HepG2 (cell line): Measurements from ENCODE around the gene HK2. TPM values are rescaled to one million over a fixed set of nuclear protein-coding genes. Genes with fewer than 3 reads are reported as not detected.

ENCODE experiments used
- ASH2L ChIP-seq: fragments of 300-600, 200-600 bp; sonication (generic); IDR thresholded peaks from 2 replicates; pipeline ENCODE4 v1.7.0; 2017; ENCODE audit warnings: low read depth, mild to moderate bottlenecking, moderate library complexity, mixed read lengths, low read length; ENCODE audit not compliant: insufficient read length
- ETV5 ChIP-seq: IDR thresholded peaks from 2 replicates; pipeline ENCODE4 v1.6.1; 2018; ENCODE audit warnings: missing biosample characterization, missing genetic modification reagents, inconsistent platforms, borderline replicate concordance
- HNF4G ChIP-seq, 2 experiments: sonication (generic) in 1 of 2; formaldehyde crosslinking in 1 of 2; IDR thresholded peaks; 2 replicates each; pipeline versions ENCODE4 v1.4.0 to v1.6.1; 2011 to 2020; ENCODE audit warnings: borderline replicate concordance in 2 of 2, low read depth in 2 of 2, mild to moderate bottlenecking in 2 of 2, low read length in 1 of 2, missing genetic modification reagents in 1 of 2, moderate library complexity in 1 of 2
- HOXA9 ChIP-seq: sonication (generic); formaldehyde crosslinking; IDR thresholded peaks from 2 replicates; pipeline ENCODE4 v1.8.1; 2022; ENCODE audit warnings: missing genetic modification reagents, mild to moderate bottlenecking, moderate library complexity, borderline replicate concordance
- JUNB ChIP-seq: sonication (generic); formaldehyde crosslinking; IDR thresholded peaks from 2 replicates; pipeline ENCODE4 v1.8.0; 2022; ENCODE audit warnings: missing genetic modification reagents, mild to moderate bottlenecking, borderline replicate concordance
- MIER3 ChIP-seq: IDR thresholded peaks from 2 replicates; pipeline ENCODE4 v1.6.1; 2016; ENCODE audit warnings: missing compliant biosample characterization, borderline replicate concordance
- MXD4 ChIP-seq: IDR thresholded peaks from 2 replicates; pipeline ENCODE4 v1.6.1; 2016; ENCODE audit warnings: mild to moderate bottlenecking, missing biosample characterization, missing genetic modification reagents
- REPIN1 ChIP-seq: sonication (generic); formaldehyde crosslinking; IDR thresholded peaks from 2 replicates; pipeline ENCODE4 v1.8.0; 2022; ENCODE audit warnings: missing genetic modification reagents, low read depth, mild to moderate bottlenecking, borderline replicate concordance
- RERE ChIP-seq: IDR thresholded peaks from 2 replicates; pipeline ENCODE4 v1.6.1; 2016; ENCODE audit warnings: low read depth, missing genetic modification reagents, missing compliant biosample characterization
- SALL1 ChIP-seq: sonication (generic); formaldehyde crosslinking; IDR thresholded peaks from 2 replicates; pipeline ENCODE4 v1.8.0; 2022; ENCODE audit warnings: mild to moderate bottlenecking, missing genetic modification reagents
- SAP130 ChIP-seq: IDR thresholded peaks from 2 replicates; pipeline ENCODE4 v1.6.1; 2016; ENCODE audit warnings: low read depth
- SMARCC2 ChIP-seq: fragments of 450-650 bp; IDR thresholded peaks from 2 replicates; pipeline ENCODE4 v1.6.1; 2017; ENCODE audit warnings: antibody characterized with exemption, mild to moderate bottlenecking
- SOX6 ChIP-seq, 2 experiments: fragments of 450-650 bp in 1 of 2; sonication (generic) in 1 of 2; formaldehyde crosslinking in 1 of 2; IDR thresholded peaks; 2 replicates each; pipeline versions ENCODE4 v1.4.0 to v1.6.1; 2017 to 2020; ENCODE audit warnings: antibody characterized with exemption in 1 of 2, mild to moderate bottlenecking in 1 of 2, missing genetic modification reagents in 1 of 2
- ZNF343 ChIP-seq: sonication (generic); formaldehyde crosslinking; IDR thresholded peaks from 2 replicates; pipeline ENCODE4 v1.4.0; 2020; ENCODE audit warnings: mild to moderate bottlenecking, missing genetic modification reagents
- ZNF496 ChIP-seq: sonication (generic); formaldehyde crosslinking; IDR thresholded peaks from 2 replicates; pipeline ENCODE4 v1.8.1; 2023; ENCODE audit warnings: mild to moderate bottlenecking, moderate library complexity, missing genetic modification reagents; ENCODE audit not compliant: insufficient replicate concordance
- ZNF605 ChIP-seq: sonication (generic); formaldehyde crosslinking; IDR thresholded peaks from 2 replicates; pipeline ENCODE4 v1.8.0; 2022; ENCODE audit warnings: mild to moderate bottlenecking, missing genetic modification reagents
- polyA plus RNA-seq, 8 experiments: library from polyadenylated mRNA; depleted of rRNA in 3 of 8; stranded (reverse) in 7 of 8; unstranded in 1 of 8; fragments of >200 nt; fragmentation: Illumina TruSeq in 4 of 8; extraction: Trizol in 4 of 8; gene quantifications; 2 replicates each; pipeline versions ENCODE4 v1.2.1 to v1.2.3, GENCODE V29; 2011 to 2016; ENCODE audit warnings: low read depth in 4 of 8, missing spikeins in 1 of 8, mixed read lengths in 1 of 8; ENCODE audit not compliant: insufficient read depth in 1 of 8
- total RNA-seq, 5 experiments: library from RNA; depleted of rRNA; stranded (reverse); fragments of >200 nt; fragmentation: Illumina TruSeq; extraction: Trizol; gene quantifications; 2 replicates each; pipeline ENCODE4 v1.2.3, GENCODE V29; 2016; ENCODE audit warnings: low read depth in 1 of 5
- TF ChIP-seq, protein P1 (sequence below): sonication (generic); formaldehyde crosslinking; IDR thresholded peaks from 2 replicates; pipeline ENCODE4 v1.9.0; 2021; ENCODE audit warnings: missing genetic modification reagents, borderline replicate concordance
- TF ChIP-seq, protein P2 (sequence below): sonication (generic); formaldehyde crosslinking; IDR thresholded peaks from 2 replicates; pipeline ENCODE4 v1.8.0; 2022; ENCODE audit warnings: missing genetic modification reagents, mild to moderate bottlenecking, moderate library complexity, borderline replicate concordance

The HK2 gene
- total and polyA plus RNA-seq, 2 of the 13 experiments (the other 11 are each of a cell fraction or from before 2014, with no cell fraction given): 13.2 to 101 TPM

GRCh38 chr2:74806355-74806839 is 27.5 kb upstream of the HK2 start (continued):
- peak; percentile 84 for TF ChIP-seq ZNF605
- 0 out of 2 replicates have a peak, but pooled peaks have one; percentile 37 for TF ChIP-seq JUNB (CRISPR knock-in tag)
- TF ChIP-seq, protein P1, sequence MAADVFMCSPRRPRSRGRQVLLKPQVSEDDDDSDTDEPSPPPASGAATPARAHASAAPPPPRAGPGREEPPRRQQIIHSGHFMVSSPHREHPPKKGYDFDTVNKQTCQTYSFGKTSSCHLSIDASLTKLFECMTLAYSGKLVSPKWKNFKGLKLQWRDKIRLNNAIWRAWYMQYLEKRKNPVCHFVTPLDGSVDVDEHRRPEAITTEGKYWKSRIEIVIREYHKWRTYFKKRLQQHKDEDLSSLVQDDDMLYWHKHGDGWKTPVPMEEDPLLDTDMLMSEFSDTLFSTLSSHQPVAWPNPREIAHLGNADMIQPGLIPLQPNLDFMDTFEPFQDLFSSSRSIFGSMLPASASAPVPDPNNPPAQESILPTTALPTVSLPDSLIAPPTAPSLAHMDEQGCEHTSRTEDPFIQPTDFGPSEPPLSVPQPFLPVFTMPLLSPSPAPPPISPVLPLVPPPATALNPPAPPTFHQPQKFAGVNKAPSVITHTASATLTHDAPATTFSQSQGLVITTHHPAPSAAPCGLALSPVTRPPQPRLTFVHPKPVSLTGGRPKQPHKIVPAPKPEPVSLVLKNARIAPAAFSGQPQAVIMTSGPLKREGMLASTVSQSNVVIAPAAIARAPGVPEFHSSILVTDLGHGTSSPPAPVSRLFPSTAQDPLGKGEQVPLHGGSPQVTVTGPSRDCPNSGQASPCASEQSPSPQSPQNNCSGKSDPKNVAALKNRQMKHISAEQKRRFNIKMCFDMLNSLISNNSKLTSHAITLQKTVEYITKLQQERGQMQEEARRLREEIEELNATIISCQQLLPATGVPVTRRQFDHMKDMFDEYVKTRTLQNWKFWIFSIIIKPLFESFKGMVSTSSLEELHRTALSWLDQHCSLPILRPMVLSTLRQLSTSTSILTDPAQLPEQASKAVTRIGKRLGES (CRISPR knock-in tag): no peak
- TF ChIP-seq MIER3 (CRISPR knock-in tag): 0 out of 2 replicates have a peak, but pooled peaks have one; percentile 19
- TF ChIP-seq ZNF496 (CRISPR knock-in tag): no peak
- peak; percentile 34; the same call in 1 of the 2 replicates for TF ChIP-seq ETV5 (CRISPR knock-in tag)
- 0 out of 2 replicates have a peak, but pooled peaks have one; percentile 57 for TF ChIP-seq HOXA9 (CRISPR knock-in tag)
- TF ChIP-seq SAP130 (CRISPR knock-in tag): peak; percentile 46
- TF ChIP-seq MXD4 (CRISPR knock-in tag): no peak
- TF ChIP-seq SALL1 (CRISPR knock-in tag): peak; percentile 66
- TF ChIP-seq ASH2L: peak; percentile 29
- 0 out of 2 replicates have a peak, but pooled peaks have one; percentile 12 for TF ChIP-seq SOX6 (IDR thresholded peaks at IDR 0.05)
- TF ChIP-seq SOX6 (CRISPR knock-in tag; IDR thresholded peaks at IDR 0.05): peak; percentile 91
- TF ChIP-seq ZNF343 (CRISPR knock-in tag): no peak
- 0 out of 2 replicates have a peak, but pooled peaks have one; percentile 12 for TF ChIP-seq RERE (CRISPR knock-in tag)
- 0 out of 2 replicates have a peak, but pooled peaks have one; percentile 46 for TF ChIP-seq REPIN1 (CRISPR knock-in tag)
- TF ChIP-seq, protein P2, sequence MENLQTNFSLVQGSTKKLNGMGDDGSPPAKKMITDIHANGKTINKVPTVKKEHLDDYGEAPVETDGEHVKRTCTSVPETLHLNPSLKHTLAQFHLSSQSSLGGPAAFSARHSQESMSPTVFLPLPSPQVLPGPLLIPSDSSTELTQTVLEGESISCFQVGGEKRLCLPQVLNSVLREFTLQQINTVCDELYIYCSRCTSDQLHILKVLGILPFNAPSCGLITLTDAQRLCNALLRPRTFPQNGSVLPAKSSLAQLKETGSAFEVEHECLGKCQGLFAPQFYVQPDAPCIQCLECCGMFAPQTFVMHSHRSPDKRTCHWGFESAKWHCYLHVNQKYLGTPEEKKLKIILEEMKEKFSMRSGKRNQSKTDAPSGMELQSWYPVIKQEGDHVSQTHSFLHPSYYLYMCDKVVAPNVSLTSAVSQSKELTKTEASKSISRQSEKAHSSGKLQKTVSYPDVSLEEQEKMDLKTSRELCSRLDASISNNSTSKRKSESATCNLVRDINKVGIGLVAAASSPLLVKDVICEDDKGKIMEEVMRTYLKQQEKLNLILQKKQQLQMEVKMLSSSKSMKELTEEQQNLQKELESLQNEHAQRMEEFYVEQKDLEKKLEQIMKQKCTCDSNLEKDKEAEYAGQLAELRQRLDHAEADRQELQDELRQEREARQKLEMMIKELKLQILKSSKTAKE (CRISPR knock-in tag): peak; percentile 22; the same call in 1 of the 2 replicates
- TF ChIP-seq HNF4G (IDR thresholded peaks at IDR 0.05; ENCODE audit: borderline replicate concordance, low read depth, low read length): no peak
- 0 out of 2 replicates have a peak, but pooled peaks have one; percentile 43 for TF ChIP-seq HNF4G (CRISPR knock-in tag; IDR thresholded peaks at IDR 0.05; ENCODE audit: borderline replicate concordance, low read depth)
- no peak for TF ChIP-seq SMARCC2
